ENCODE measurements around the gene SPAG4. TPM values are rescaled to one million over a fixed set of nuclear protein-coding genes. Genes with fewer than 3 reads are reported as not detected.

The SPAG4 gene
- total RNA-seq, 1 experiment from 2014 or later: 14.1 TPM

DNA sequence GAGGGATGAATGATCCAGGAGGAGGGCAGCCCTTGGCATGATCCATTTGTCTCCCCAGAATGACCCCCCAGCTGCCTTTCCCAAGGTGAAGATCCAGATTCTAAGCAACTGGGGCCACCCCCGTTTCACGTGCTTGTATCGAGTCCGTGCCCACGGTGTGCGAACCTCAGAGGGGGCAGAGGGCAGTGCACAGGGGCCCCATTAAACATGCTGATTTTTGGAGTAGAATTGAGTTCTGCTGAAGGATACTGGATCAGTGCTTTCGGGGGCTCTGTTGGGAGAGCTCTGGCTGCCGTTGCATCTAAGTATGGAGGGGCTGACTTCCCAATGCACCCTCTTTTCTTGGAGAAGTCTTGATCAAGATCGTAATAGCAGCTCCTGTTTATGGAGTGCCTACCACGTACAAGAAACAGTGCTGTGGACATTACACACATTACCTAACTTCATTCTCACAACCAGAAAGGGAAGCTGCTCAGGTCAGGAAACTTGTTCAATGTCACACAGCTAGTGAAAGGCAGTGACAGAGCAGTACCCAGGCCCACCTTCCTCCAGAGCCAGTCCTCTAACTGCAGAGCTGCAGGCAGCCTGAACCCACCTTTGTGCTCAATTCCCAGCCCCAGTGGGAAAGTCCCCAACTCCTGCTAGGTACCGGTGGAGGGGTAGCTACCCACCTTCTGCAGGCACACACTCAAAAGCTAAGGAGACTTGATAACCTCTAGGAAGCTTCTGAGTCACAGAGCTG, 5.4 kb downstream of the SPAG4 start:
- peaks cover 56% of the 10 kb centered on the region for H3F3A ChIP-seq (ENCODE audit: insufficient read depth, low read depth)
- H3K4me3 ChIP-seq: no peak overlapping the region
- no peaks in the 10 kb centered on the region for H4K20me1 ChIP-seq (ENCODE audit: insufficient read depth)
- ChIA-PET CTCF (interaction anchor here (0.6 kb wide), 1 partner anchor 110 kb away, joined by 3 read pairs; no protein-coding TSS in a partner anchor), POLR2A (ENCODE audit: unreplicated experiment) (interaction anchor here (0.6 kb wide), 2 partner anchors 35 to 102 kb away, joined by 3 to 8 read pairs; no protein-coding TSS in a partner anchor)
- no peaks in the 10 kb centered on the region for H3K27me3 ChIP-seq (ENCODE audit: insufficient read depth, low read depth)
- TF ChIP-seq, protein P1, sequence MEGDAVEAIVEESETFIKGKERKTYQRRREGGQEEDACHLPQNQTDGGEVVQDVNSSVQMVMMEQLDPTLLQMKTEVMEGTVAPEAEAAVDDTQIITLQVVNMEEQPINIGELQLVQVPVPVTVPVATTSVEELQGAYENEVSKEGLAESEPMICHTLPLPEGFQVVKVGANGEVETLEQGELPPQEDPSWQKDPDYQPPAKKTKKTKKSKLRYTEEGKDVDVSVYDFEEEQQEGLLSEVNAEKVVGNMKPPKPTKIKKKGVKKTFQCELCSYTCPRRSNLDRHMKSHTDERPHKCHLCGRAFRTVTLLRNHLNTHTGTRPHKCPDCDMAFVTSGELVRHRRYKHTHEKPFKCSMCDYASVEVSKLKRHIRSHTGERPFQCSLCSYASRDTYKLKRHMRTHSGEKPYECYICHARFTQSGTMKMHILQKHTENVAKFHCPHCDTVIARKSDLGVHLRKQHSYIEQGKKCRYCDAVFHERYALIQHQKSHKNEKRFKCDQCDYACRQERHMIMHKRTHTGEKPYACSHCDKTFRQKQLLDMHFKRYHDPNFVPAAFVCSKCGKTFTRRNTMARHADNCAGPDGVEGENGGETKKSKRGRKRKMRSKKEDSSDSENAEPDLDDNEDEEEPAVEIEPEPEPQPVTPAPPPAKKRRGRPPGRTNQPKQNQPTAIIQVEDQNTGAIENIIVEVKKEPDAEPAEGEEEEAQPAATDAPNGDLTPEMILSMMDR (conservative IDR thresholded peaks at IDR 0.05): no peak
- no peak for TF ChIP-seq EZH2 (IDR thresholded peaks at IDR 0.05; ENCODE audit: low read depth)
- BruUV-seq (replicated peaks): no TSS peak
- peaks cover 7% of the 10 kb centered on the region; the same call in 1 of the 2 replicates for H3K36me3 ChIP-seq (ENCODE audit: low read depth)
- DNase-seq: no peak
- no peaks in the 10 kb centered on the region for H3K9me2 ChIP-seq (ENCODE audit: insufficient read depth)
- peaks cover 17% of the 10 kb centered on the region for H3K4me1 ChIP-seq (replicated peaks; ENCODE audit: insufficient read depth)
- intact Hi-C loops (cut with micrococcal nuclease; ENCODE audit: unreplicated experiment): no loop called here
- H2AFZ ChIP-seq: no peak overlapping the region
- no peaks in the 10 kb centered on the region for H3K9me3 ChIP-seq (ENCODE audit: insufficient read depth, low read depth)
- H3K79me2 ChIP-seq (ENCODE audit: low read depth): peaks cover 11% of the 10 kb centered on the region
- H3K27ac ChIP-seq: no peak overlapping the region
- H3K4me2 ChIP-seq: no peak overlapping the region

DNA sequence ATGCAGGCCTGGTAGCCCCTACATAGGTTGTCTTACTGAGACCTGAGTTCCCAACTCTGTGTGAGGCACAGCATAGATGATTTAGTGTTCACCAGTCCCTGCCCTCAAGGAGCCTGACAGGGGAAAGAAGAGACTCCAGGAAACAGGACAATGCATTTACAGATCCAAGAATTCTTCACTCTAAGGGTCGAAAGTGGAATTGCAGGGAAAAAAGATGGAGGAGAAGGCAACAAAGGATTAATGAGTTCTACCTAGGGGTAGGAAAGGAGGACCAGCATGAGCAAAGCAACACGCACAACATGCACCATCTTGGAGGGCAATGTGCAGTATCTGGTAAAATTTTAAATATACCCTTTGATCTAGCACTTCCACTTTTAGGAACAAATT, 5.9 kb downstream of the SPAG4 start:
- DNase-seq: no peak

DNA sequence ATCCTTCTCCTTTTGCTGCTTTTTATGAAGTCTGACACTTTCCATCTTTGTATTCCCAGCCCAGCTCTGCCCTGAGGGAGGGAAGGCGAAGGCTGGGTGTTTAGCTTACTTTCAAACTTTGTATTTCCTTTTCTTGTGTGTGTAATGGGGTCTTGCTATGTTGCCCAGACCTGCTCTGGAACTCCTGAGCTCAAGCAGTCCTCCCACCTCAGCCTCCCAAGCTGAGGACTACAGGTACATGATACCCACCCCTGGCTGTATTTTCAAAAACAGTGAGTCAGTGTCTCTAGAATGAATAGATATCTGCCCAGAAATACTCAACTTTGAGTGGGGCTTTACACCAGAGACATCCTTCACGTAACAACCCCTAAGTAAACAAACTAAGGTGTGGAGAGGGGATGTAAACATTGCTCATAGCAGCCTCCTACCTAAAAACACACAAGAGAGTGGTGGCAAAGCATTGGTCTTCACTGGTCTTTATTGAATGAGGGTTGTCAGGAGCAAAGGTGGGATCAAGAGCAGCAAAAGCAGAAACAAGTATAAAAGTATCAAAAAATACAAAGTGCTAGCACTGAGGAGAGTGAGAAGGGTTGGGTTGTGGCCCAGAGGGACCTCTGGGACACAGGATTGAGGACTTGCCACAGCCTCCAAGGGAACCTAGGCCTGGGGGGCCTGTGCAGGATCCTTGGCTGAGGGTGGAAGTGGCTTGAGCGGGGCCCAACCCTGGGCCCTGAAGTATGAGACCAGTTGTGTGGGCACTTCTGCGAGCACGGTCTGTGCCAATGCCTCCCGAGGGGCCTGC, 10.2 kb downstream of the SPAG4 start:
- no peaks in the 10 kb centered on the region for H3K27me3 ChIP-seq (ENCODE audit: insufficient read depth, low read depth)
- peaks cover 35% of the 10 kb centered on the region for H3F3A ChIP-seq (ENCODE audit: insufficient read depth, low read depth)
- H3K9me3 ChIP-seq (ENCODE audit: insufficient read depth, low read depth): no peaks in the 10 kb centered on the region
- no peak for TF ChIP-seq EZH2 (IDR thresholded peaks at IDR 0.05; ENCODE audit: low read depth)
- TF ChIP-seq, protein P1 (conservative IDR thresholded peaks at IDR 0.05): no peak
- DNase-seq: no peak
- no peak overlapping the region for H3K4me3 ChIP-seq
- H4K20me1 ChIP-seq (ENCODE audit: insufficient read depth): peaks cover 9% of the 10 kb centered on the region; the same call in 1 of the 2 replicates
- no peak overlapping the region for H3K4me2 ChIP-seq
- intact Hi-C loops (cut with micrococcal nuclease; ENCODE audit: unreplicated experiment): no loop called here
- no peaks in the 10 kb centered on the region for H3K4me1 ChIP-seq (replicated peaks; ENCODE audit: insufficient read depth)
- H3K36me3 ChIP-seq (ENCODE audit: low read depth): peaks cover 18% of the 10 kb centered on the region; the same call in 1 of the 2 replicates
- no peaks in the 10 kb centered on the region for H3K9me2 ChIP-seq (ENCODE audit: insufficient read depth)
- no peaks in the 10 kb centered on the region for H3K79me2 ChIP-seq (ENCODE audit: low read depth)
- BruUV-seq (replicated peaks): no TSS peak
- POLR2A ChIA-PET (ENCODE audit: unreplicated experiment): interaction anchor here (0.6 to 0.7 kb wide), 2 partner anchors 941 to 1311 kb away, joined by 8 to 9 read pairs; no protein-coding TSS in a partner anchor
- H3K27ac ChIP-seq: no peak overlapping the region
- CTCF ChIA-PET: no interaction called here
- H2AFZ ChIP-seq: no peak overlapping the region

More for the DNA sequence above, 5.9 kb downstream of the SPAG4 start:
- Histone ChIP-seq H3F3A (ENCODE audit: insufficient read depth, low read depth) (peaks cover 56% of the 10 kb centered on the region), H2AFZ (no peak overlapping the region), H3K27ac (no peak overlapping the region), H3K4me1 (replicated peaks; ENCODE audit: insufficient read depth) (peaks cover 17% of the 10 kb centered on the region), H3K4me2 (no peak overlapping the region), H3K4me3 (no peak overlapping the region), H3K79me2 (ENCODE audit: low read depth) (peaks cover 11% of the 10 kb centered on the region), H3K9me3 (ENCODE audit: insufficient read depth, low read depth) (no peaks in the 10 kb centered on the region), H3K9me2 (ENCODE audit: insufficient read depth) (no peaks in the 10 kb centered on the region), H3K27me3 (ENCODE audit: insufficient read depth, low read depth) (no peaks in the 10 kb centered on the region), H4K20me1 (ENCODE audit: insufficient read depth) (no peaks in the 10 kb centered on the region), H3K36me3 (ENCODE audit: low read depth) (peaks cover 12% of the 10 kb centered on the region; the same call in 1 of the 2 replicates)
- POLR2A ChIA-PET (ENCODE audit: unreplicated experiment): interaction anchor here (0.6 kb wide), 1 partner anchor 103 kb away, joined by 3 read pairs; no protein-coding TSS in a partner anchor
- no TSS peak for BruUV-seq (replicated peaks)
- intact Hi-C loops (cut with micrococcal nuclease; ENCODE audit: unreplicated experiment): no loop called here
- CTCF ChIA-PET: interaction anchor here (0.6 kb wide), 1 partner anchor 111 kb away, joined by 3 read pairs; no protein-coding TSS in a partner anchor
- TF ChIP-seq, protein P1 (conservative IDR thresholded peaks at IDR 0.05): peak; percentile 26; the same call in 1 of the 2 replicates
- TF ChIP-seq EZH2 (IDR thresholded peaks at IDR 0.05; ENCODE audit: low read depth): no peak

Measured in PC-9 (cell line).